Endothelial cell of umbilical vein (primary cell): Measurements from ENCODE around the gene IGFBP7. TPM values are rescaled to one million over a fixed set of nuclear protein-coding genes. Genes with fewer than 3 reads are reported as not detected.

Source experiments
- BruUV-seq: library from RNA; stranded (reverse); fragments of 400-500 nt; replicated peaks from 2 replicates; lab custom pipeline; 2021; lab: Mats Ljungman, UMichigan
- CTCF ChIA-PET: fragments of 300-600, 350-600 bp; sonication (Branson Sonifier 250); formaldehyde crosslinking; loops from one replicate; lab custom pipeline; 2021; ENCODE audit warnings: antibody characterized with exemption, inconsistent platforms; lab: Charles Lee
- POLR2A ChIA-PET: fragments of 300-600, 350-600 bp; sonication (Branson Sonifier 250); formaldehyde crosslinking; loops from one replicate; lab custom pipeline; 2021; ENCODE audit warnings: antibody characterized with exemption, inconsistent platforms; lab: Charles Lee
- DNase-seq: peaks from one replicate; pipeline ENCODE4 v3.0.0-alpha.2; 2011; ENCODE audit warnings: low read depth, low spot score
- FAIRE-seq: peaks from 2 replicates; lab custom pipeline; 2011; peaks lifted over from hg19 to GRCh38; lab: Jason Lieb, UNC
- H2AFZ ChIP-seq: 2 replicates; pipeline ENCODE4 v1.6.0; 2012; ENCODE audit warnings: low read depth, low read length, control low read depth, inconsistent platforms
- H3K27ac ChIP-seq: 2 replicates; pipeline ENCODE4 v1.5.1; 2011; ENCODE audit warnings: low read depth, mild to moderate bottlenecking, control low read depth, low read length, moderate library complexity; ENCODE audit not compliant: insufficient read depth
- H3K27me3 ChIP-seq, 2 experiments: 2 replicates each; pipeline versions ENCODE4 v1.6.0 to v1.6.1; 2011; ENCODE audit warnings: low read length in 2 of 2, mixed read lengths in 1 of 2; ENCODE audit not compliant: control insufficient read depth in 2 of 2, insufficient read depth in 2 of 2
- H3K36me3 ChIP-seq, 2 experiments: 2 replicates in 1 of 2; 3 replicates in 1 of 2; pipeline ENCODE4 v1.5.1; 2011; ENCODE audit warnings: low read length in 2 of 2, mild to moderate bottlenecking in 1 of 2, moderate library complexity in 1 of 2; ENCODE audit not compliant: control insufficient read depth in 2 of 2, insufficient read depth in 2 of 2; ENCODE audit errors: extremely low read depth in 1 of 2
- H3K4me1 ChIP-seq: 3 replicates; pipeline ENCODE4 v1.5.1; 2011; ENCODE audit warnings: mild to moderate bottlenecking, low read length; ENCODE audit not compliant: control insufficient read depth, insufficient read depth; ENCODE audit errors: extremely low read depth
- H3K4me2 ChIP-seq: 2 replicates; pipeline ENCODE4 v1.6.1; 2011; ENCODE audit warnings: low read length, control low read depth, mixed read lengths; ENCODE audit not compliant: insufficient read depth
- H3K4me3 ChIP-seq, 3 experiments: fragments of 200-600 bp in 1 of 3; sonication (generic), shearing (Covaris generic) in 1 of 3; replicated peaks in 1 of 3; 2 replicates each; pipeline ENCODE4 v1.5.1; 2011 to 2016; ENCODE audit warnings: control low read depth in 3 of 3, low read length in 3 of 3, mild to moderate bottlenecking in 2 of 3, inconsistent platforms in 1 of 3, low read depth in 1 of 3, moderate library complexity in 1 of 3; ENCODE audit not compliant: insufficient read depth in 1 of 3
- H3K79me2 ChIP-seq: 2 replicates; pipeline ENCODE4 v1.6.0; 2012; ENCODE audit warnings: low read length, inconsistent platforms; ENCODE audit not compliant: control insufficient read depth, insufficient read depth
- H3K9ac ChIP-seq: replicated peaks from 2 replicates; pipeline ENCODE3; 2011; ENCODE audit warnings: low read length, control low read depth; ENCODE audit not compliant: insufficient read depth; ENCODE audit errors: extremely low read depth
- H3K9me1 ChIP-seq: replicated peaks from 3 replicates; pipeline ENCODE4 v1.6.0; 2011; ENCODE audit warnings: mild to moderate bottlenecking, low read length; ENCODE audit not compliant: control insufficient read depth, insufficient read depth; ENCODE audit errors: extremely low read depth
- H3K9me3 ChIP-seq: replicated peaks from 2 replicates; pipeline ENCODE4 v1.5.1; 2012; ENCODE audit warnings: low read length, inconsistent platforms; ENCODE audit not compliant: control insufficient read depth, insufficient read depth
- H4K20me1 ChIP-seq: replicated peaks from 2 replicates; pipeline ENCODE3; 2011; ENCODE audit warnings: mild to moderate bottlenecking, low read length; ENCODE audit not compliant: control insufficient read depth, insufficient read depth; ENCODE audit errors: extremely low read depth
- EZH2 ChIP-seq: IDR thresholded peaks from 2 replicates; pipeline ENCODE4 v1.6.1; 2012; ENCODE audit warnings: borderline replicate concordance, low read depth, mild to moderate bottlenecking, moderate library complexity, low read length, inconsistent platforms; ENCODE audit not compliant: severe bottlenecking
- FOS ChIP-seq: IDR thresholded peaks from 2 replicates; pipeline ENCODE4 v1.6.1; 2011; ENCODE audit warnings: mild to moderate bottlenecking, low read length, moderate library complexity, borderline replicate concordance; ENCODE audit not compliant: insufficient read depth
- GATA2 ChIP-seq: IDR thresholded peaks from 2 replicates; pipeline ENCODE4 v1.7.0; 2011; ENCODE audit warnings: low read depth, mild to moderate bottlenecking, moderate library complexity, mixed read lengths, low read length; ENCODE audit not compliant: insufficient read length, insufficient read depth
- JUN ChIP-seq: IDR thresholded peaks from 2 replicates; pipeline ENCODE4 v1.6.1; 2011; ENCODE audit warnings: borderline replicate concordance, low read depth; ENCODE audit not compliant: insufficient read length, insufficient read depth
- MYC ChIP-seq: IDR thresholded peaks from one replicate; pipeline ENCODE4 v1.6.1; 2011; ENCODE audit warnings: mild to moderate bottlenecking, low read depth, low read length
- POLR2A ChIP-seq: IDR thresholded peaks from 2 replicates; pipeline ENCODE4 v1.6.1; 2012; ENCODE audit warnings: low read depth, mild to moderate bottlenecking, control low read depth, low read length
- POLR2AphosphoS5 ChIP-seq: IDR thresholded peaks from 2 replicates; pipeline ENCODE4 v1.6.1; 2012; ENCODE audit warnings: low read depth, mild to moderate bottlenecking, control low read depth, low read length, moderate library complexity; ENCODE audit not compliant: insufficient read depth
- dilution Hi-C: fragments of 300-500 bp; cut with MboI; formaldehyde crosslinking; loops from one replicate; pipeline ENCODE4 v1.15.0; 2019; ENCODE audit warnings: low sequenced_read_pairs; ENCODE audit not compliant: extremely low pct_ligation_motif_present
- intact Hi-C: fragments of 100-400 bp; cut with micrococcal nuclease; formaldehyde crosslinking; loops from one replicate; pipeline ENCODE4 v1.10.0; 2022
- polyA plus RNA-seq, 4 experiments: library from polyadenylated mRNA; depleted of rRNA in 3 of 4; stranded (reverse) in 3 of 4; unstranded in 1 of 4; fragments of >200 nt; gene quantifications; 2 replicates each; pipeline versions ENCODE4 v1.2.1 to v1.2.3, GENCODE V29; 2011 to 2012; ENCODE audit warnings: missing spikeins in 1 of 4
- total RNA-seq: library from RNA; stranded (reverse); gene quantifications from 2 replicates; pipeline ENCODE4 v1.2.3, GENCODE V29; 2021
- TF ChIP-seq, protein P1 (sequence below), 2 donors: IDR thresholded peaks; 1 replicate in 1 of 2; 2 replicates in 1 of 2; pipeline ENCODE4 v1.5.1; 2011; ENCODE audit warnings: low read length in 2 of 2, mild to moderate bottlenecking in 2 of 2, moderate library complexity in 2 of 2, control low read depth in 1 of 2, inconsistent platforms in 1 of 2, low read depth in 1 of 2; ENCODE audit not compliant: insufficient read depth in 1 of 2; ENCODE audit errors: extremely low read depth in 1 of 2
- TF ChIP-seq, protein P2 (sequence below): IDR thresholded peaks from 2 replicates; pipeline ENCODE4 v1.6.1; 2011; ENCODE audit not compliant: insufficient read depth, insufficient read length

Gene IGFBP7
- total and polyA plus RNA-seq, 2 donors (not counting 3 experiments of a cell fraction or from before 2014, with no cell fraction given), result 526 to 770 TPM

DNA sequence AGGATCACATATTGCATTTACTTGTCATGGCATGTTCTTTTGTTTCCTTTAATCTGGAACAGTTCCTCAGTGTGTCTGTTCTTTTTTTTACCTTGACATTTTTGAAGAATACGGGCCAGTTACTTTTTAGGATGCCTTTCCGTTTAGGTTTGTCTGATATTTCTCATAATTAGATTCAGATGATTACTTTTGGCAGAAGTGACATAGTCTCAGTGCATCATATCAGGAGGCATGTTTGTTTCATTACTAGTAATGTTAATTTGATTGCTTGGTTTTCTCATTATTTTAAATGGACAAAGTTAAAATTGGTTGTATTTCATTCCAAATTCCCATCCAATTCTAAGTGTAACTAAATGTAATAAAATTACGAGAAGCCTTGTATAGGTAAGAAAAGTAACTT lies 123.2 kb downstream of the IGFBP7 start:
- peaks cover 12% of the 10 kb centered on the region for H3K4me1 ChIP-seq
- no peak overlapping the region for H3K27ac ChIP-seq
- no peaks in the 10 kb centered on the region for H3K9me1 ChIP-seq
- H3K9ac ChIP-seq, result no peak overlapping the region
- no peaks in the 10 kb centered on the region for H3K27me3 ChIP-seq
- H2AFZ ChIP-seq, result no peak overlapping the region
- ChIA-PET POLR2A (no interaction called here), CTCF (no interaction called here)
- H3K36me3 ChIP-seq, result peaks cover 4 to 26% of the 10 kb centered on the region in 2 experiments
- dilution Hi-C loops, result no loop called here
- H3K4me3 ChIP-seq, result no peak overlapping the region
- DNase-seq, result no peak
- no peaks in the 10 kb centered on the region for H4K20me1 ChIP-seq
- FAIRE-seq, result no peak
- intact Hi-C loops, result no loop called here
- H3K79me2 ChIP-seq, result peaks cover 94% of the 10 kb centered on the region
- H3K4me2 ChIP-seq, result no peak overlapping the region
- no peak for TF ChIP-seq POLR2A
- no peak for TF ChIP-seq EZH2
- no peak for TF ChIP-seq GATA2
- no peak for TF ChIP-seq MYC
- no peak for TF ChIP-seq POLR2AphosphoS5
- TF ChIP-seq JUN, result no peak
- TF ChIP-seq, protein P1, sequence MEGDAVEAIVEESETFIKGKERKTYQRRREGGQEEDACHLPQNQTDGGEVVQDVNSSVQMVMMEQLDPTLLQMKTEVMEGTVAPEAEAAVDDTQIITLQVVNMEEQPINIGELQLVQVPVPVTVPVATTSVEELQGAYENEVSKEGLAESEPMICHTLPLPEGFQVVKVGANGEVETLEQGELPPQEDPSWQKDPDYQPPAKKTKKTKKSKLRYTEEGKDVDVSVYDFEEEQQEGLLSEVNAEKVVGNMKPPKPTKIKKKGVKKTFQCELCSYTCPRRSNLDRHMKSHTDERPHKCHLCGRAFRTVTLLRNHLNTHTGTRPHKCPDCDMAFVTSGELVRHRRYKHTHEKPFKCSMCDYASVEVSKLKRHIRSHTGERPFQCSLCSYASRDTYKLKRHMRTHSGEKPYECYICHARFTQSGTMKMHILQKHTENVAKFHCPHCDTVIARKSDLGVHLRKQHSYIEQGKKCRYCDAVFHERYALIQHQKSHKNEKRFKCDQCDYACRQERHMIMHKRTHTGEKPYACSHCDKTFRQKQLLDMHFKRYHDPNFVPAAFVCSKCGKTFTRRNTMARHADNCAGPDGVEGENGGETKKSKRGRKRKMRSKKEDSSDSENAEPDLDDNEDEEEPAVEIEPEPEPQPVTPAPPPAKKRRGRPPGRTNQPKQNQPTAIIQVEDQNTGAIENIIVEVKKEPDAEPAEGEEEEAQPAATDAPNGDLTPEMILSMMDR (IDR thresholded peaks at IDR 0.05; ENCODE audit: extremely low read depth in 1 of 2, insufficient read depth in 1 of 2, low read depth in 1 of 2, low read length in 2 of 2), result no peak
- TF ChIP-seq FOS, result no peak
- TF ChIP-seq, protein P2, sequence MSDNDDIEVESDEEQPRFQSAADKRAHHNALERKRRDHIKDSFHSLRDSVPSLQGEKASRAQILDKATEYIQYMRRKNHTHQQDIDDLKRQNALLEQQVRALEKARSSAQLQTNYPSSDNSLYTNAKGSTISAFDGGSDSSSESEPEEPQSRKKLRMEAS, result no peak
- no peaks in the 10 kb centered on the region for H3K9me3 ChIP-seq
- no TSS peak for BruUV-seq
